Fibroblast of the aortic adventitia (primary cell): ENCODE results near the gene ZBTB11. TPM values are rescaled to one million over a fixed set of nuclear protein-coding genes. Genes with fewer than 3 reads are reported as not detected.
"Not testable (repeated sequence)": the region's sequence is repeated elsewhere in the genome, so short reads cannot be mapped to it uniquely, and the experiment has no call there.

Experiments
- DNase-seq: peaks from one replicate; pipeline ENCODE4 v3.0.0-alpha.2; 2010; ENCODE audit warnings: low read depth
- H3K4me3 ChIP-seq: 2 replicates; pipeline ENCODE4 v1.5.1; 2011; ENCODE audit warnings: low read depth, mild to moderate bottlenecking, control low read depth, low read length, moderate library complexity
- total RNA-seq: library from RNA; depleted of rRNA; stranded (reverse); fragments of >200 nt; gene quantifications from 2 replicates; pipeline ENCODE4 v1.2.3, GENCODE V29; 2012; ENCODE audit warnings: low replicate concordance
- TF ChIP-seq, protein P1 (sequence below): IDR thresholded peaks from 2 replicates; pipeline ENCODE4 v1.5.1; 2011; ENCODE audit warnings: mild to moderate bottlenecking, low read length, control low read depth, inconsistent platforms; ENCODE audit not compliant: insufficient read depth

The ZBTB11 gene
- total RNA-seq, 1 donor, result 23.1 TPM

DNA sequence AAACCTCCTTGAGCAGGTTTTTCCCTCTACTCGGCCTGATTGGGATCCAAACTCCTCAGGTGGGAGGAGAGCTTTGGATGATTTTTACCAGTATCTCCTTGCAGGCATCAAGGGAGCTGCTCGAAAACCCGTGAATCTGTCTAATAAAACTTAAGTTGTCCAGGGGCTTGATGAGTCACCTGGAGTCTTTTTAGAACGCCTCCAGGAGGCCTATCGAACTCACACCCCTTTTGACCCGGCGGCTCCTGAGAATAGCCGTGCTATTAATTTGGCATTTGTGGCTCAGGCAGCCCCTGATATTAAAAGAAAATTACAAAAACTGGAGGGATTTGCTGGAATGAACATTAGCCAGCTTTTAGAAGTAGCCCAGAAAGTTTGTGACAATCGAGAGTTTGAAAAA, 41.6 kb downstream of the ZBTB11 start:
- DNase-seq, result no peak
- H3K4me3 ChIP-seq, result no peak overlapping the region
- TF ChIP-seq, protein P1, sequence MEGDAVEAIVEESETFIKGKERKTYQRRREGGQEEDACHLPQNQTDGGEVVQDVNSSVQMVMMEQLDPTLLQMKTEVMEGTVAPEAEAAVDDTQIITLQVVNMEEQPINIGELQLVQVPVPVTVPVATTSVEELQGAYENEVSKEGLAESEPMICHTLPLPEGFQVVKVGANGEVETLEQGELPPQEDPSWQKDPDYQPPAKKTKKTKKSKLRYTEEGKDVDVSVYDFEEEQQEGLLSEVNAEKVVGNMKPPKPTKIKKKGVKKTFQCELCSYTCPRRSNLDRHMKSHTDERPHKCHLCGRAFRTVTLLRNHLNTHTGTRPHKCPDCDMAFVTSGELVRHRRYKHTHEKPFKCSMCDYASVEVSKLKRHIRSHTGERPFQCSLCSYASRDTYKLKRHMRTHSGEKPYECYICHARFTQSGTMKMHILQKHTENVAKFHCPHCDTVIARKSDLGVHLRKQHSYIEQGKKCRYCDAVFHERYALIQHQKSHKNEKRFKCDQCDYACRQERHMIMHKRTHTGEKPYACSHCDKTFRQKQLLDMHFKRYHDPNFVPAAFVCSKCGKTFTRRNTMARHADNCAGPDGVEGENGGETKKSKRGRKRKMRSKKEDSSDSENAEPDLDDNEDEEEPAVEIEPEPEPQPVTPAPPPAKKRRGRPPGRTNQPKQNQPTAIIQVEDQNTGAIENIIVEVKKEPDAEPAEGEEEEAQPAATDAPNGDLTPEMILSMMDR, result no peak

DNA sequence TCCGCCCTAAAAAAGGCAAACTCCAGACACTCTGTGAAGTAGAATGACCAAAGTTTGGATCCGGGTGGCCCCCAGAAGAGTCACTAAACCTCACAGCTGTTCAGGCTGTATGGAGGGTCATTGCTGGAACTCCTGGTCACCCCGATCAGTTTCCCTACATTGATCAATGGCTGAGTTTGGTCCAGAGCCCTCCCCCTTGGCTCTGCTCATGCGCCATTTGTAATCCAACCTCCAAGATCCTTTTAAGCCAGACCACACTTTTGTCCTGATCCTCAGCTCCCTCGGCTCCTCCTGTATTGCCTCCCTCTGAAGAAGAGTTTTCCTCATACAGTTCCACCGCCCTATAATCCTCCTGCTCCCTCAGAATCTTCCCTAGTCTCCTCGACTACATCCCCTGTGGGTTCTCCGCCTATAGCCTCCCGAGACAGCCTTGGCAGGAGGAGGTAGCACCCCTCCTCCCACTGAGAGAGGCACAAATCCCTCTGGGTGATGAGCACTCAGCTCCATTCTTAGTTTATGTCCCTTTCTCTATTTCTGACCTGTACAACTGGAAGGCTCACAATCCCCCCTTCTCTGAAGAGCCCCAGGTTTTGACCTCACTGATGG, 42.2 kb downstream of the ZBTB11 start:
- TF ChIP-seq, protein P1, result no peak
- H3K4me3 ChIP-seq, result no peak overlapping the region
- DNase-seq, result no peak

DNA sequence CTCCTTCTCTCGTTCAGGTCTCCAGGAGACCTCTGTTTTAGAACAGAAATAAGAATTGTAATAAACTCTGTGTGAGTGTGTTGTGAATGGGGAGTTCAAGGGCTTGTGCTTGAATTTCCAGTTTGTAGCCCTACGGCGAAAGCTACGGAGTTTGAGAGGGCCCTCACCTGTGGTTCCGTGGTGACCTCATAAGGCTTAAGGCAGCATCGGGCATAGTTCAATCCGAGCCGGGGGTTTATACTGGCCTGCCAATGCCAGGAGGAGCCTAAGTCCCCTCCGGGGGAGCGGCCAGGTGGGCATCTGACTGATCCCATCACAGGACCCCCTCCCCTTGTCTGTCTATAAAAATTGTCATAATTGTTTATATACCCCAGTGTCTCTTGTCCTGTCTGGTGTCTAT, 43.7 kb downstream of the ZBTB11 start:
- no peak for DNase-seq
- no peak overlapping the region for H3K4me3 ChIP-seq
- TF ChIP-seq, protein P1, result no peak

- TF ChIP-seq, protein P1, result no peak
Measured at GRCh38 chr3:101632586-101632985, 44.3 kb downstream of the ZBTB11 start.

DNA sequence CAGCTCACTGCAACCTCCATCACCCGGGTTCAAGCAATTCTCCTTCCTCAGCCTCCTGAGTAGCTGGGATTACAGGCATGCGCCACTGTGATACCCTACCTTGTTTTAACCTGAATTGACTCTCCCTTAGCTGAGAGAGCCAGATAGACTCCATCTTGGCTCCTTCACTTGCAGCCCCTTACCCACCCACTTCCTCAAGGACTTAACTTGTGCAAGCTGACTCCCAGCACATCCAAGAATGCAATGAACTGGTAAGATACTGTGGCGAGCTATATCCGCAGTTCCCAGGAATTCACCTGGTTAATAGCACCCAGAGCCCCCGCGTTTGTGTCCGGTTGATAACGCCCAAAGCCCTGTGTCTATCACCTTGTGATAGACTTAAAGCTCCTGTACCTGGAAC, 45.0 kb downstream of the ZBTB11 start:
- not testable (repeated sequence) for H3K4me3 ChIP-seq, DNase-seq

More at GRCh38 chr3:101632586-101632985, 44.3 kb downstream of the ZBTB11 start:
- no peak for DNase-seq
- no peak overlapping the region for H3K4me3 ChIP-seq

DNA sequence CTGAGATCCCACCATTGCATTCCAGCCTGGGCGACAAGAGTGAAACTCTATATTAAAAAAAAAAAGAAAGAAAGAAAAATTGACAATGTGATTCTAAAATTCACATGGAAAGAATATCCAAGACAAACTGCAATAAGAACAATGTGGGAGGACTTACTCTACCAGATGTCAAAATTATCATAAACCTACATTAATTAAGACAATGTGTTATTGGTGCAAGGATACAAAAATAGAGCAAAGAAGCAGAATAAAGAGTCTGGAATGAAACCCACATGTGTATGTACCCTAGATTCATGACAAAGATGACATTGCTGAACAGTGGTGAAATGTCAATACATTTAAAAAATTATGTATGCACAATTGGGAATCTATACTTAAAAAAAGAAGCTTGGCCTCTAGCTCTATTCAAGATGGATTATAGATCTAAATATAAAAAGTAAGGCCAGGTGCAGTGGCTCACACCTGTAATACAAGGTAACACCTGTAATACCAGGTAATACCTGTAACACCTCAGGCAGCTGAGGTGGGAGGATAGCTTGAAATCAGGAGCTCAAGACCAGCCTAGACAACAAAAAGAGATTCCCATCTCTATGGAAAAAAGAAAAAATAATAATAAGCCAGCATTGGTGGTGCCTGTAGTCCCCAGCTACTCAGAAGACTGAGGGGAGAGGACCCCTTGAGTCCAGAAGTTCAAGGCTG, 45.7 kb downstream of the ZBTB11 start:
- TF ChIP-seq, protein P1, result no peak
- no peak overlapping the region for H3K4me3 ChIP-seq
- DNase-seq, result no peak

GRCh38 chr3:101629219-101629618, 47.7 kb downstream of the ZBTB11 start:
- H3K4me3 ChIP-seq, result no peak overlapping the region
- TF ChIP-seq, protein P1, result no peak
- DNase-seq, result no peak
